Endothelial cell (in vitro differentiated cells): ENCODE measurements around the gene ACP4. TPM values are rescaled to one million over a fixed set of nuclear protein-coding genes. Genes with fewer than 3 reads are reported as not detected.

Experiments
- DNase-seq: peaks from one replicate; pipeline ENCODE4 v3.0.0; 2021; ENCODE audit warnings: low spot score
- H3K27ac Mint-ChIP-seq: one replicate; pipeline ENCODE4 v1.8.0; 2021; ENCODE audit warnings: mixed read lengths, inconsistent platforms; ENCODE audit not compliant: unreplicated experiment
- H3K27me3 Mint-ChIP-seq: one replicate; pipeline ENCODE4 v1.8.0; 2021; ENCODE audit warnings: mild to moderate bottlenecking, moderate library complexity, mixed read lengths, inconsistent platforms; ENCODE audit not compliant: unreplicated experiment
- H3K36me3 Mint-ChIP-seq: one replicate; pipeline ENCODE4 v1.8.0; 2021; ENCODE audit warnings: mild to moderate bottlenecking, low read depth, mixed read lengths, inconsistent platforms; ENCODE audit not compliant: unreplicated experiment
- H3K4me1 Mint-ChIP-seq: one replicate; pipeline ENCODE4 v1.8.0; 2021; ENCODE audit warnings: mild to moderate bottlenecking, mixed read lengths, inconsistent platforms; ENCODE audit not compliant: unreplicated experiment
- H3K4me3 Mint-ChIP-seq: one replicate; pipeline ENCODE4 v1.8.0; 2021; ENCODE audit warnings: mild to moderate bottlenecking, mixed read lengths, inconsistent platforms; ENCODE audit not compliant: unreplicated experiment
- H3K9me3 Mint-ChIP-seq: one replicate; pipeline ENCODE4 v1.8.0; 2021; ENCODE audit warnings: mixed read lengths, inconsistent platforms; ENCODE audit not compliant: unreplicated experiment
- total RNA-seq: library from RNA; stranded (reverse); fragmentation: NEBNext Ultra II Directional; extraction: Animal tissue kit (Norgen Biotek cat#: 25700); gene quantifications from one replicate; pipeline ENCODE4 v1.2.1, GENCODE V29; 2021; ENCODE audit not compliant: unreplicated experiment
- TF ChIP-seq, protein P1 (sequence below): fragments of 200-600 bp; sonication (generic); IDR thresholded peaks from one replicate; pipeline ENCODE4 v1.5.0; 2021; ENCODE audit warnings: antibody characterized with exemption; ENCODE audit not compliant: unreplicated experiment

The ACP4 gene
- total RNA-seq, 1 donor from 2014 or later = not detected

- H3K36me3 Mint-ChIP-seq = peaks cover 14% of the 10 kb centered on the region
- no peaks in the 10 kb centered on the region for H3K9me3 Mint-ChIP-seq
- TF ChIP-seq, protein P1, sequence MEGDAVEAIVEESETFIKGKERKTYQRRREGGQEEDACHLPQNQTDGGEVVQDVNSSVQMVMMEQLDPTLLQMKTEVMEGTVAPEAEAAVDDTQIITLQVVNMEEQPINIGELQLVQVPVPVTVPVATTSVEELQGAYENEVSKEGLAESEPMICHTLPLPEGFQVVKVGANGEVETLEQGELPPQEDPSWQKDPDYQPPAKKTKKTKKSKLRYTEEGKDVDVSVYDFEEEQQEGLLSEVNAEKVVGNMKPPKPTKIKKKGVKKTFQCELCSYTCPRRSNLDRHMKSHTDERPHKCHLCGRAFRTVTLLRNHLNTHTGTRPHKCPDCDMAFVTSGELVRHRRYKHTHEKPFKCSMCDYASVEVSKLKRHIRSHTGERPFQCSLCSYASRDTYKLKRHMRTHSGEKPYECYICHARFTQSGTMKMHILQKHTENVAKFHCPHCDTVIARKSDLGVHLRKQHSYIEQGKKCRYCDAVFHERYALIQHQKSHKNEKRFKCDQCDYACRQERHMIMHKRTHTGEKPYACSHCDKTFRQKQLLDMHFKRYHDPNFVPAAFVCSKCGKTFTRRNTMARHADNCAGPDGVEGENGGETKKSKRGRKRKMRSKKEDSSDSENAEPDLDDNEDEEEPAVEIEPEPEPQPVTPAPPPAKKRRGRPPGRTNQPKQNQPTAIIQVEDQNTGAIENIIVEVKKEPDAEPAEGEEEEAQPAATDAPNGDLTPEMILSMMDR = no peak
- H3K27ac Mint-ChIP-seq = no peak overlapping the region
- no peak overlapping the region for H3K4me3 Mint-ChIP-seq
- H3K27me3 Mint-ChIP-seq = peaks cover 1% of the 10 kb centered on the region
- DNase-seq = no peak
- peaks cover 4% of the 10 kb centered on the region for H3K4me1 Mint-ChIP-seq
Observed at GRCh38 chr19:50797781-50798658, 7.8 kb downstream of the ACP4 start.

GRCh38 chr19:50798659-50799546 lies 8.7 kb downstream of the ACP4 start:
- H3K4me3 Mint-ChIP-seq = no peak overlapping the region
- DNase-seq = no peak
- TF ChIP-seq, protein P1 = no peak
- H3K4me1 Mint-ChIP-seq = peaks cover 11% of the 10 kb centered on the region
- peaks cover 18% of the 10 kb centered on the region for H3K36me3 Mint-ChIP-seq
- no peaks in the 10 kb centered on the region for H3K9me3 Mint-ChIP-seq
- no peak overlapping the region for H3K27ac Mint-ChIP-seq
- no peaks in the 10 kb centered on the region for H3K27me3 Mint-ChIP-seq

DNA sequence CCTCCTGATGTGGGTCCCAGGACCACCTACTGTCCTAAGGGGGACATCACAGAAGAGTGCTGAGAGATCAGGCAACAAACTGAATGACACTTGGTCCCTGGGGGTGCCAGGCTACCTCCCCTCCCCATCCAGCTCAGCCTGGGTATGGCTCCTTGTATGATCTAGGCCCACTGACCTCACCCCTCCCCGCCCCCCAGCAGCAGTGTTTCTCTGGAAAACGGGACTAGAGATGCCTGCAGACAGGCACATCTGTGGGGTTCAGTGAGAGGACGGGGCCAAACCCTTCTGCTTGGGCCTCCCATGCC lies 9.3 kb downstream of the ACP4 start:
- TF ChIP-seq, protein P1 = no peak
- Mint-ChIP-seq H3K27ac (no peak overlapping the region), H3K9me3 (no peaks in the 10 kb centered on the region), H3K4me3 (no peak overlapping the region), H3K4me1 (peaks cover 14% of the 10 kb centered on the region), H3K27me3 (peaks cover 3% of the 10 kb centered on the region), H3K36me3 (peaks cover 18% of the 10 kb centered on the region)
- no peak for DNase-seq

GRCh38 chr19:50801107-50801506 lies 10.9 kb downstream of the ACP4 start:
- Mint-ChIP-seq H3K27me3 (peaks cover 6% of the 10 kb centered on the region), H3K27ac (no peak overlapping the region), H3K9me3 (no peaks in the 10 kb centered on the region), H3K36me3 (peaks cover 21% of the 10 kb centered on the region), H3K4me1 (peaks cover 19% of the 10 kb centered on the region), H3K4me3 (peak overlapping the region; percentile 45)
- DNase-seq = no peak
- TF ChIP-seq, protein P1 = no peak
